Measurements from ENCODE around the gene SCYGR1.
"Not testable (repeated sequence)": the region's sequence is repeated elsewhere in the genome, so short reads cannot be mapped to it uniquely, and the experiment has no call there.

Gene SCYGR1

DNA sequence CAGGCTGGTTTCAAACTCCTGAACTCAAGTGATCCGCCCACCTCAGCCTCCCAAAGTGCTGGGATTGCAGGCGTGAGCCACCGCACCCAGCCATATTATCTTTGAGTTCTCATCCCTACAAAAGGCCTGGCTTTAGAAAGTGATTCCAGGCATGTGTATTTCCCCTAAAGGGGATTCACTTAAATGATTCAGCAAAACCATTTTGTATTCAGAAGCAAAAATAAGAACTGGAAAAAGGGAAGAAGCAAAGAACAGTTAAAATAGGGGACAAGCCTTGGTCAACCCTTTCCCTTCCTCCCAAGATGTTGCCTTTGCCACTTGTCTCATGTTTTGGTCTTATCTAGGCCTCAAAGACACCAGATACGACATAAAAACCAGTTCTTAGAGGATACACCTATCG is 19.2 kb downstream of the SCYGR1 start:
- DNase-seq = no peak

GRCh38 chr2:227367427-227367795 is 20.3 kb downstream of the SCYGR1 start:
- DNase-seq = no peak

- DNase-seq = no peak
Observed at GRCh38 chr2:227366769-227367426, 20.9 kb downstream of the SCYGR1 start.

- no peak for DNase-seq
Observed at GRCh38 chr2:227365833-227366232, 21.9 kb downstream of the SCYGR1 start.

DNA sequence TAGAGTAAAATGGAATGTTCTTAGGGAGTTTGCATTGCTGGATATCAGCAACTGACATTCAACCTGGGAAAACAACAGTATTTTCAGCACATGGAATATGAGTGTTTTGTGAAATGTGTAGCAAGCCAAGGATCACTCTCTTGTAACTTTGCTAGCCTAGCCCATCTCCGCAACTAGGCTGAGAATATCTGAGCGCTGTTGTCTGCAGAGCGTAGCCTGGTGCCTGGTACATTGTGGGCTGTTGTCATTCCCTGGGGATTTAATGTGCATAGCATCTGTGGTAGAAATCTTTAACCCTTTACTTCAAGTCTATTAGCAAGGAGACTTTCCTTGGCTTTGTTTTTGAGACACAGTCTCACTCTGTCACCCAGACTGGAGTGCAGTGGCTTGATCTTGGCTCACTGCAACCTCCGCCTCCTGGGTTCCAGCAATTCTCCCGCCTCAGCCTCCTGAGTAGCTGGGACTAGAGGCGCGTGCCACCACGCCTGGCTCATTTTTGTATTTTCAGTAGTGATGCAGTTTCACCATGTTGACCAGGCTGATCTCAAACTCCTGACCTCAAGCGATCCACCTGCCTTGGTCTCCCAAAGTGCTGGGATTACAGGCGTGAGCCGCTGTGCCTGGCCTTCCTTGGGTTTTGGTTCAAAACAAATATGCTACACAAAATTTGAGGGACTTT is 23.0 kb downstream of the SCYGR1 start:
- DNase-seq = not testable (repeated sequence)

DNA sequence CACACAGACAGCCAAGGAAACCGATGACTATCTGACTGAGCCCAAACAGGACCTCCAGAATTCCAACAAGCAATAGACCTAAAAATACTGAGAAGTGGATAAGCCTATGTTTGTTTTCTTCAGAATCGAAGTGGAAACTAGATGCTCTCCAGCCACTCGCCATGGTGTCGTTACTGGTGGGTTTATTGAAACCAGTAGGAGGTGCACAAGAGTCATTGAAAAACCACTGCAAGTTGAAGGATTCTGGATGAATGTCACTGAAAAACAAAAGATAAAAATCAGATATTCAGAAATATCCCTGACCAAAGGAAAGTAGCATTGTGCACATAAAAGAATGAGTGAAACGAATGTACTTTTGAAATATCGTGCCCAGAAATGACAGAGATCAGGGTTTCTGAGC is 24.0 kb downstream of the SCYGR1 start:
- DNase-seq = no peak

DNA sequence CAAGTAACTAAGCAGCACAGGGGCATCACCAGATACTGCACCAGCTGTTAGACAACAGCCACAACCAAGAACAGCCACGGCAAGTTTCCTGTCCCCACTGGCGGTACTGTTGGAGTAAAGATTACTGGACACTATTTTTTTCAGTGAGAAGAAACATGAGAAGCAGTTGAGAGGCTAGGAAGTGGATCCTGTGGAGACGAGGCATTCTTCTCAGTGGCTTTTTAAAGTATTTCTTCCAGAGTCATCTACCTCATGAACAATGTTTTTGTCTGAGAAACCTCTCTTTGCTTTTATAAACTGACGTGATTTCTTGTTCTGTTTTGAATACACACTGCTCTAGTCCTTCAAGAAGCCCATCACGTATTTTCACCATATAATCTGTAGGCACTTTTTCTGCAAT is 27.4 kb downstream of the SCYGR1 start:
- no peak for DNase-seq

DNA sequence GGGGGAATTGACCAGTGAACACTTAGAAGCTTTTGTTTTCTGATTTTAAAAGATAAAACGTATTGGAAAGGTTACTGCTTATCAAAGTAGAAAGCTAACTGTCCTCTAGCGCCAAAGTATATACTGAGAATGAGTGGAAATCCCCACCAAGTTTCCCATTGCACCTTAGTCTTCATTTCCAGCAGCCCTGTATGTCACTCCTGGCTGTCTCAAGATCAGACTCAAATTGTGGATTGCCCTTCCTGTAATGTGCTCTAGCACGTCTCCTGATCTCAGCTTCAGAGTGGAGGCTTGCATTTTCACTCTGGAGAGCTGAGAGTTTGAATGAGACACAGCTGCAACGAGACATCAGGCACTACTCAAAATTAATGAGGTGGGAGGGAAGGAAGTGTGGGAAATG is 36.1 kb downstream of the SCYGR1 start:
- no peak for DNase-seq

GRCh38 chr2:227349989-227350612 is 37.6 kb downstream of the SCYGR1 start:
- DNase-seq = no peak

DNA sequence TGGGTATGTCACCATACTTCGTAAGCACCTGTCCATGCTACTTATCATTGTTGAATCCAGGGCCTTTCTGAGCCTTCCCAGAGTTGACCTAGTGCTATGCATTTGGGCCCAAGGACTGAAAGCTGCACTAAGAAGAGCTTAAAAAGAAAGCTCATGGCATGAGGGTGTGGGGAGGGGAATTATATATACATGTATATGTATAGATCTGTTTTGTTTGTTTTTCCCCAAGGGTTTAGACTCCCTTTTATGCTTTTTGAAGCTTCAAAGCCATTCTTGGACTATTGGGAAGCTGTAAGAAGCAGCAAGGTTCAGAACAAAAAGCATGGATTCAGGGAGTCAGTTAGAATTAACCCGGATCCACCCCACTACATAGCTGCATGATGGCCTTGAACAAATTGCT is 39.4 kb downstream of the SCYGR1 start:
- DNase-seq = no peak

DNA sequence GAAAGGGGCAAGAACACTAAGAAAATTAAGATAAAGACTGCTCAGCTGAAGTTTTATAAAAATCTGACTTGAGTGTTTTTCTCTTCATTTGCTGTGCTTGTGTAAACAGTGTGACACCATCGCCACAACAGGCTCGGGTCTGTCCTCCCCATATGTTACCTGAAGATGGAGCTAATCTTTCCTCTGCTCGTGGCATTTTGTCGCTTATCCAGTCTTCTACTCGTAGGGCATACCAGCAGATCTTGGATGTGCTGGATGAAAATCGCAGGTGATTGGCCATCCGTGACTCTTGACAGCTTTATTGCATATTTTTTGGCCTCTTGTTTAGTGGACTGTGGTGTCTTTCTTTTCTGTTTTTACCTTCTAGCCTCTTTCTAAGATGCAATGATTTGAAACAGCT is 40.6 kb downstream of the SCYGR1 start:
- DNase-seq = no peak

DNA sequence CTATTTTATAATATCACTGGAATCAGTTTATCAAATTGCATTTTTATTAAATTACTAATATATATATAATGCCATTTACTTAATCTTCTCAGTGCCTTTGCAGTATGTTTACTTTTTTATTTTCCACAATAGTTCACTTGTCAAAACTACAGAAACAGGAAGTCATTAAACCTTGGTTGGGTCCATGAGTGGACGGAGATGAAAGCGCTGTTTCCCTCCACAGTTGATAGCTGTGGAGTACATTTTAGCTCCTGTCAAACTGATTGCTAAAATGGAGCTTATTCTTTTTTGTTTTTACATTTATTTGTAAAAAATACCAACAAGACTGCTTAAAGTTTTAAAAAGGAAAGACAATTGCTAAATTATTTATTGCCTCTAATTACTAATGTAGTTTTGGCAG is 43.5 kb downstream of the SCYGR1 start:
- DNase-seq = no peak

- no peak for DNase-seq
Observed at GRCh38 chr2:227341553-227341952, 46.2 kb downstream of the SCYGR1 start.

GRCh38 chr2:227340106-227340505 is 47.6 kb downstream of the SCYGR1 start:
- no peak for DNase-seq

DNA sequence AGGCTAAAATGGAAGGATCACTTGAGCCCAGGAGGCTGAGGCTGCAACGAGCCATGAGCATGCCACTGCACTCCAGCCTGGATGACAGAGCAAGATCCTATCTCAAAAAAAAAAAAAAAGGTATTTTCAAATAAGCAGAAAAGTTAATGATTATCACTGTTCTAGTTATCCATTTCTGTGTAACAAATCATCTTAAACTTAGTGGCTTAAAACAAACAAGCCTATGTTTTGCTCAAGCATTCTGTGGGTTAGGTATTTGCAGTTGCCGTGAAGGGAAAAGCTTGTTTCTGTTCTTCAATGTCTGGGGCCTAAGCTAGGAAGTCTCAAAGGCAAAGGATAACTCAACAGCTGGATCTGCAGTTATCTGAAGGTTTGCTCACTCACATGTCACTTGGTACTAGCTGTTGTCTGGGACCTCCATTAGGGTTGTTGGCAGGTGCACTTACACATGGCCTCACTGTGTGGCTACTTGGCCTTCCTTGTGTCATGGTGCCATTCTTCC is 48.6 kb downstream of the SCYGR1 start:
- DNase-seq = no peak

All from activated CD4-positive, CD25-positive, alpha-beta regulatory T cell treated with anti-CD3 and anti-CD28 coated beads, Interleukin-2, amount 50 U/mL, for 72 hours (primary cell).